Upper lobe of left lung (tissue), 4 donors: ENCODE results near the gene MVB12B.

ENCODE experiments used
- CTCF ChIP-seq, 6 experiments: fragments of 450-650 bp in 4 of 6; fragments of 200-600 bp in 2 of 6; sonication (generic) in 2 of 6; IDR thresholded peaks; one replicate each; pipeline ENCODE4 v1.5.1; 2016 to 2019; ENCODE audit warnings: antibody characterized with exemption in 6 of 6
- EP300 ChIP-seq, 4 donors: sonication (generic); formaldehyde crosslinking; IDR thresholded peaks; one replicate each; pipeline ENCODE4 v1.5.1; 2017; ENCODE audit warnings: antibody characterized with exemption in 4 of 4, control low read depth in 2 of 4
- POLR2A ChIP-seq, 4 donors: fragments of 450-650 bp; IDR thresholded peaks; one replicate each; pipeline ENCODE4 v1.5.1; 2016 to 2017; ENCODE audit warnings: antibody characterized with exemption in 4 of 4, mild to moderate bottlenecking in 2 of 4
- POLR2AphosphoS5 ChIP-seq, 2 donors: sonication (generic); formaldehyde crosslinking; IDR thresholded peaks; one replicate each; pipeline ENCODE4 v1.5.1; 2017; ENCODE audit warnings: antibody characterized with exemption in 2 of 2

- TF ChIP-seq CTCF (IDR thresholded peaks at IDR 0.05) = no peak
- TF ChIP-seq EP300 (IDR thresholded peaks at IDR 0.05) = no peak
- no peak for TF ChIP-seq POLR2A (IDR thresholded peaks at IDR 0.05)
- no peak for TF ChIP-seq POLR2AphosphoS5 (IDR thresholded peaks at IDR 0.05)
Measured at GRCh38 chr9:126543490-126543889, 216.9 kb downstream of the MVB12B start.
